Measurements from ENCODE around the gene ZC3H12D.

Gene ZC3H12D

GRCh38 chr6:149414009-149414408, 70.8 kb downstream of the ZC3H12D start:
- no peaks in the 10 kb centered on the region for H3K9me3 ChIP-seq (replicated peaks; ENCODE audit: insufficient read depth, low read length)
- H3K4me1 ChIP-seq (ENCODE audit: low read length): no peaks in the 10 kb centered on the region
- H3K9ac ChIP-seq (ENCODE audit: low read length): no peak overlapping the region
- H3K27ac ChIP-seq (ENCODE audit: low read length): no peak overlapping the region
- no peaks in the 10 kb centered on the region for H3F3A ChIP-seq (ENCODE audit: insufficient read depth, low read length)
- no peak for TF ChIP-seq EZH2 (optimal IDR thresholded peaks at IDR 0.05; ENCODE audit: low read depth, low read length)
- TF ChIP-seq CTCF (IDR thresholded peaks at IDR 0.05; ENCODE audit: low read length): no peak
- TF ChIP-seq EZH2phosphoT487 (IDR thresholded peaks at IDR 0.05; ENCODE audit: low read length): no peak
- H3K9me2 ChIP-seq (replicated peaks; ENCODE audit: insufficient read depth, low read length): no peaks in the 10 kb centered on the region
- H3K4me3 ChIP-seq (ENCODE audit: low read length): no peak overlapping the region
- no peaks in the 10 kb centered on the region for H3K27me3 ChIP-seq (replicated peaks; ENCODE audit: insufficient read depth, low read length)
- H3K4me2 ChIP-seq (ENCODE audit: low read depth, low read length): no peak overlapping the region
- no peaks in the 10 kb centered on the region for H3K79me2 ChIP-seq (ENCODE audit: low read length)
- no peaks in the 10 kb centered on the region for H4K20me1 ChIP-seq (ENCODE audit: insufficient read depth, low read length)
- no peaks in the 10 kb centered on the region for H3K36me3 ChIP-seq (replicated peaks; ENCODE audit: insufficient read depth, low read length)
- no peak for DNase-seq
- H2AFZ ChIP-seq (ENCODE audit: low read length): no peak overlapping the region

GRCh38 chr6:149410557-149410956, 74.3 kb downstream of the ZC3H12D start:
- no peaks in the 10 kb centered on the region for H3K9me2 ChIP-seq (replicated peaks; ENCODE audit: insufficient read depth, low read length)
- no peaks in the 10 kb centered on the region for H3F3A ChIP-seq (ENCODE audit: insufficient read depth, low read length)
- no peak overlapping the region for H3K4me3 ChIP-seq (ENCODE audit: low read length)
- H3K27me3 ChIP-seq (replicated peaks; ENCODE audit: insufficient read depth, low read length): no peaks in the 10 kb centered on the region
- no peaks in the 10 kb centered on the region for H3K36me3 ChIP-seq (replicated peaks; ENCODE audit: insufficient read depth, low read length)
- no peak overlapping the region for H3K4me2 ChIP-seq (ENCODE audit: low read depth, low read length)
- TF ChIP-seq CTCF (IDR thresholded peaks at IDR 0.05; ENCODE audit: low read length): no peak
- no peak for TF ChIP-seq EZH2phosphoT487 (IDR thresholded peaks at IDR 0.05; ENCODE audit: low read length)
- TF ChIP-seq EZH2 (optimal IDR thresholded peaks at IDR 0.05; ENCODE audit: low read depth, low read length): no peak
- no peak overlapping the region for H3K9ac ChIP-seq (ENCODE audit: low read length)
- no peak for DNase-seq
- no peak overlapping the region for H3K27ac ChIP-seq (ENCODE audit: low read length)
- H4K20me1 ChIP-seq (ENCODE audit: insufficient read depth, low read length): no peaks in the 10 kb centered on the region
- no peaks in the 10 kb centered on the region for H3K9me3 ChIP-seq (replicated peaks; ENCODE audit: insufficient read depth, low read length)
- H3K79me2 ChIP-seq (ENCODE audit: low read length): no peaks in the 10 kb centered on the region
- H2AFZ ChIP-seq (ENCODE audit: low read length): no peak overlapping the region
- no peaks in the 10 kb centered on the region for H3K4me1 ChIP-seq (ENCODE audit: low read length)

- Histone ChIP-seq H3K4me3 (ENCODE audit: low read length) (no peak overlapping the region), H3K4me2 (ENCODE audit: low read depth, low read length) (no peak overlapping the region), H3F3A (ENCODE audit: insufficient read depth, low read length) (no peaks in the 10 kb centered on the region), H3K79me2 (ENCODE audit: low read length) (no peaks in the 10 kb centered on the region), H3K36me3 (replicated peaks; ENCODE audit: insufficient read depth, low read length) (no peaks in the 10 kb centered on the region), H2AFZ (ENCODE audit: low read length) (no peak overlapping the region), H4K20me1 (ENCODE audit: insufficient read depth, low read length) (no peaks in the 10 kb centered on the region), H3K9me2 (replicated peaks; ENCODE audit: insufficient read depth, low read length) (no peaks in the 10 kb centered on the region), H3K27ac (ENCODE audit: low read length) (no peak overlapping the region), H3K27me3 (replicated peaks; ENCODE audit: insufficient read depth, low read length) (no peaks in the 10 kb centered on the region), H3K9ac (ENCODE audit: low read length) (no peak overlapping the region), H3K9me3 (replicated peaks; ENCODE audit: insufficient read depth, low read length) (no peaks in the 10 kb centered on the region), H3K4me1 (ENCODE audit: low read length) (no peaks in the 10 kb centered on the region)
- no peak for TF ChIP-seq EZH2phosphoT487 (IDR thresholded peaks at IDR 0.05; ENCODE audit: low read length)
- no peak for TF ChIP-seq EZH2 (optimal IDR thresholded peaks at IDR 0.05; ENCODE audit: low read depth, low read length)
- no peak for TF ChIP-seq CTCF (IDR thresholded peaks at IDR 0.05; ENCODE audit: low read length)
- no peak for DNase-seq
Measured at GRCh38 chr6:149409617-149410016, 75.2 kb downstream of the ZC3H12D start.

Data from MM.1S (cell line).